Fibroblast of lung (primary cell): ENCODE results near the gene ANGPT4. TPM values are rescaled to one million over a fixed set of nuclear protein-coding genes. Genes with fewer than 3 reads are reported as not detected.
A peak's percentile ranks its signal among the peaks of the same experiment; 100 is the strongest.

ENCODE experiments used
- DNase-seq, 2 donors: peaks; one replicate each; pipeline versions ENCODE4 v3.0.0 to v3.0.0-alpha.2; 2010; ENCODE audit warnings: low read depth in 2 of 2
- H2AFZ ChIP-seq: 2 replicates; pipeline ENCODE4 v1.5.1; 2012; ENCODE audit warnings: low read length, control low read depth, inconsistent platforms
- H3K27ac ChIP-seq: 2 replicates; pipeline ENCODE4 v1.5.1; 2011; ENCODE audit warnings: low read length, control low read depth; ENCODE audit not compliant: insufficient read depth
- H3K27me3 ChIP-seq: 2 replicates; pipeline ENCODE4 v1.5.1; 2011; ENCODE audit warnings: mild to moderate bottlenecking, low read length; ENCODE audit not compliant: control insufficient read depth, insufficient read depth
- H3K36me3 ChIP-seq: 2 replicates; pipeline ENCODE4 v1.5.1; 2011; ENCODE audit warnings: low read length; ENCODE audit not compliant: control insufficient read depth, insufficient read depth
- H3K4me1 ChIP-seq: 2 replicates; pipeline ENCODE4 v1.5.1; 2011; ENCODE audit warnings: low read length; ENCODE audit not compliant: control insufficient read depth, insufficient read depth; ENCODE audit errors: extremely low read depth
- H3K4me2 ChIP-seq: 2 replicates; pipeline ENCODE4 v1.5.1; 2011; ENCODE audit warnings: low read length, control low read depth; ENCODE audit not compliant: insufficient read depth; ENCODE audit errors: extremely low read depth
- H3K4me3 ChIP-seq, 4 experiments: fragments of 200-600 bp in 1 of 4; sonication (generic) in 1 of 4; replicated peaks in 1 of 4; 2 replicates each; pipeline ENCODE4 v1.5.1; 2011 to 2016; ENCODE audit warnings: low read length in 4 of 4, low read depth in 3 of 4, mild to moderate bottlenecking in 3 of 4, control low read depth in 2 of 4, inconsistent platforms in 1 of 4, mixed read lengths in 1 of 4; ENCODE audit not compliant: insufficient read depth in 1 of 4; ENCODE audit errors: control extremely low read depth in 1 of 4
- H3K79me2 ChIP-seq: 2 replicates; pipeline ENCODE4 v1.5.1; 2012; ENCODE audit warnings: mild to moderate bottlenecking, low read length, inconsistent platforms; ENCODE audit not compliant: control insufficient read depth, insufficient read depth
- H3K9ac ChIP-seq: 2 replicates; pipeline ENCODE4 v1.5.1; 2011; ENCODE audit warnings: mild to moderate bottlenecking, low read length, control low read depth; ENCODE audit not compliant: insufficient read depth
- H3K9me3 ChIP-seq: 2 replicates; pipeline ENCODE4 v1.5.1; 2012; ENCODE audit warnings: low read depth, low read length; ENCODE audit not compliant: control insufficient read depth, insufficient read depth
- H4K20me1 ChIP-seq: 2 replicates; pipeline ENCODE4 v1.5.1; 2011; ENCODE audit warnings: low read length; ENCODE audit not compliant: control insufficient read depth, insufficient read depth; ENCODE audit errors: extremely low read depth
- EZH2 ChIP-seq: IDR thresholded peaks from 2 replicates; pipeline ENCODE4 v1.5.1; 2012; ENCODE audit warnings: low read length, control low read depth, mild to moderate bottlenecking; ENCODE audit errors: missing control alignments
- polyA plus RNA-seq, 2 donors: library from polyadenylated mRNA; depleted of rRNA in 1 of 2; stranded (reverse) in 1 of 2; unstranded in 1 of 2; fragments of >200 nt; gene quantifications; 2 replicates each; pipeline ENCODE4 v1.2.1, GENCODE V29; 2011 to 2012; ENCODE audit warnings: missing spikeins in 1 of 2
- total RNA-seq: library from RNA; depleted of rRNA; stranded (reverse); fragments of >200 nt; gene quantifications from 2 replicates; pipeline ENCODE4 v1.2.1, GENCODE V29; 2014
- TF ChIP-seq, protein P1 (sequence below), 2 donors: IDR thresholded peaks in 1 of 2; conservative IDR thresholded peaks in 1 of 2; 1 replicate in 1 of 2; 2 replicates in 1 of 2; pipeline ENCODE4 v1.5.1; 2011 to 2012; ENCODE audit warnings: low read length in 2 of 2, control low read depth in 1 of 2, inconsistent platforms in 1 of 2, low read depth in 1 of 2, mild to moderate bottlenecking in 1 of 2

Gene ANGPT4
- total and polyA plus RNA-seq, 2 donors (not counting 1 experiment from before 2014, with no cell fraction given) = under 0.01 TPM; not detected in 1

DNA sequence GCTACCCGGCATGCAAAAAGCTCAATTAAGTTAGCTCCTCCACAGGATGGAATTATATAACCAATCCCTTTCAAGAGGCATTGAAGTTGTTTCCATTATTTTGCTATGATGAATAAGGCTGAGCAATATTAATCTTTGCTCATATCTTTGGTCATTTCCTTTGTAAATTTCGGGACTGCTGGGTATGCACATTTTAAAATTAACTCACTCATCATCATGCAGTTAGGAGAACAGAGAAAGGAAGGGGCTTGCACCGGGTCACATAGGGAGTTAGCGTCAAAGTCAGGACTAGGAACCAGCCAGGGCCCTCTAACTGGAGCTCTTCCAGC is 83.0 kb downstream of the ANGPT4 start:
- H3K9ac ChIP-seq = no peak overlapping the region

GRCh38 chr20:831956-832355 is 84.2 kb downstream of the ANGPT4 start:
- no peak for DNase-seq
- Histone ChIP-seq H3K27ac (no peak overlapping the region), H3K79me2 (peaks cover 20% of the 10 kb centered on the region), H3K36me3 (no peaks in the 10 kb centered on the region), H3K9me3 (no peaks in the 10 kb centered on the region), H2AFZ (no peak overlapping the region), H3K27me3 (no peaks in the 10 kb centered on the region), H3K4me1 (no peaks in the 10 kb centered on the region), H3K4me2 (no peak overlapping the region), H3K4me3 (no peak overlapping the region), H3K9ac (no peak overlapping the region), H4K20me1 (no peaks in the 10 kb centered on the region)
- no peak for TF ChIP-seq EZH2
- TF ChIP-seq, protein P1, sequence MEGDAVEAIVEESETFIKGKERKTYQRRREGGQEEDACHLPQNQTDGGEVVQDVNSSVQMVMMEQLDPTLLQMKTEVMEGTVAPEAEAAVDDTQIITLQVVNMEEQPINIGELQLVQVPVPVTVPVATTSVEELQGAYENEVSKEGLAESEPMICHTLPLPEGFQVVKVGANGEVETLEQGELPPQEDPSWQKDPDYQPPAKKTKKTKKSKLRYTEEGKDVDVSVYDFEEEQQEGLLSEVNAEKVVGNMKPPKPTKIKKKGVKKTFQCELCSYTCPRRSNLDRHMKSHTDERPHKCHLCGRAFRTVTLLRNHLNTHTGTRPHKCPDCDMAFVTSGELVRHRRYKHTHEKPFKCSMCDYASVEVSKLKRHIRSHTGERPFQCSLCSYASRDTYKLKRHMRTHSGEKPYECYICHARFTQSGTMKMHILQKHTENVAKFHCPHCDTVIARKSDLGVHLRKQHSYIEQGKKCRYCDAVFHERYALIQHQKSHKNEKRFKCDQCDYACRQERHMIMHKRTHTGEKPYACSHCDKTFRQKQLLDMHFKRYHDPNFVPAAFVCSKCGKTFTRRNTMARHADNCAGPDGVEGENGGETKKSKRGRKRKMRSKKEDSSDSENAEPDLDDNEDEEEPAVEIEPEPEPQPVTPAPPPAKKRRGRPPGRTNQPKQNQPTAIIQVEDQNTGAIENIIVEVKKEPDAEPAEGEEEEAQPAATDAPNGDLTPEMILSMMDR (conservative IDR thresholded peaks at IDR 0.05 in 1 of 2, IDR thresholded peaks at IDR 0.05 in 1 of 2; ENCODE audit: low read depth in 1 of 2, low read length in 2 of 2) = no peak

More for the DNA sequence above, 83.0 kb downstream of the ANGPT4 start:
- no peak for TF ChIP-seq EZH2
- TF ChIP-seq, protein P1 (conservative IDR thresholded peaks at IDR 0.05 in 1 of 2, IDR thresholded peaks at IDR 0.05 in 1 of 2; ENCODE audit: low read depth in 1 of 2, low read length in 2 of 2) = no peak
- Histone ChIP-seq H2AFZ (peak overlapping the region; percentile 87), H3K4me3 (peak overlapping the region; percentile 23 to 95 (median 82)), H4K20me1 (no peaks in the 10 kb centered on the region), H3K27me3 (no peaks in the 10 kb centered on the region), H3K36me3 (no peaks in the 10 kb centered on the region), H3K4me1 (peaks cover 2% of the 10 kb centered on the region), H3K9me3 (no peaks in the 10 kb centered on the region), H3K79me2 (peaks cover 31% of the 10 kb centered on the region), H3K27ac (peak overlapping the region; percentile 90), H3K4me2 (peak overlapping the region; percentile 94)
- no peak for DNase-seq

- no peaks in the 10 kb centered on the region for H3K27me3 ChIP-seq
- H3K36me3 ChIP-seq = no peaks in the 10 kb centered on the region
- H3K9me3 ChIP-seq = no peaks in the 10 kb centered on the region
- no peak overlapping the region for H3K4me2 ChIP-seq
- no peak overlapping the region for H3K9ac ChIP-seq
- H3K4me3 ChIP-seq = no peak overlapping the region
- H2AFZ ChIP-seq = no peak overlapping the region
- peaks cover 16% of the 10 kb centered on the region for H3K79me2 ChIP-seq
- no peak for DNase-seq
- TF ChIP-seq EZH2 = no peak
- TF ChIP-seq, protein P1 (conservative IDR thresholded peaks at IDR 0.05 in 1 of 2, IDR thresholded peaks at IDR 0.05 in 1 of 2; ENCODE audit: low read depth in 1 of 2, low read length in 2 of 2) = no peak
- no peaks in the 10 kb centered on the region for H3K4me1 ChIP-seq
- H4K20me1 ChIP-seq = no peaks in the 10 kb centered on the region
- H3K27ac ChIP-seq = no peak overlapping the region
These were observed 84.9 kb downstream of the ANGPT4 start for GRCh38 chr20:831251-831650.
